ENCODE results near the gene MT3. TPM values are rescaled to one million over a fixed set of nuclear protein-coding genes. Genes with fewer than 3 reads are reported as not detected.
"Not testable (repeated sequence)": the region's sequence is repeated elsewhere in the genome, so short reads cannot be mapped to it uniquely, and the experiment has no call there.

Gene MT3
- total RNA-seq, 4 donors from 2014 or later = 2.0 to 3.6 TPM; not detected in 2

- Histone ChIP-seq H3K9me3 (no peaks in the 10 kb centered on the region), H3K4me3 (no peak overlapping the region), H3K36me3 (no peaks in the 10 kb centered on the region), H3K4me1 (no peaks in the 10 kb centered on the region), H3K27ac (no peak overlapping the region), H3K27me3 (no peaks in the 10 kb centered on the region)
- 33 to 45% methylated on average over 5 to 8 of the region's 8 CpGs for WGBS, 2 donors (ENCODE audit: low coverage in 1 of 2)
- TF ChIP-seq POLR2A (IDR thresholded peaks at IDR 0.05) (no peak), CTCF (IDR thresholded peaks at IDR 0.05) (peak; percentile 59 to 83 (median 72)), EP300 (IDR thresholded peaks at IDR 0.05) (no peak)
- peak; percentile 76 for ATAC-seq
Measured at GRCh38 chr16:56576585-56577299, 12.6 kb upstream of the MT3 start.

DNA sequence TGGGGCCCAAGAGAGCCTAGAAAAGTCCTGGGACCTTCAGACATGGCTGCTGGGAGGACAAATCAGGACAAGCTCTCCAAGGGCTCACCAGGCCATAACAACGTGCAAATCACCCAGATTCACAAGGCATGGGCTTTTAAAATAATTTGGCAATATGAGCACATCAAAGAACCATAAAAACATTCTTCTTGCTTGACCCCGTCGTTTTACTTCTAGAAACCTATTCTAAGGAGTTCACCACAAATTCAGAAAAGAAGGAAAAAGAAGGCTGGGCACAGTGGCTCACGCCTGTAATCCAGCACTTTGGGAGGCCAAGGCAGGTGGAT is 12.1 kb upstream of the MT3 start:
- Histone ChIP-seq H3K4me3 (no peak overlapping the region), H3K4me1 (no peaks in the 10 kb centered on the region), H3K27ac (no peak overlapping the region), H3K27me3 (no peaks in the 10 kb centered on the region), H3K9me3 (no peaks in the 10 kb centered on the region), H3K36me3 (no peaks in the 10 kb centered on the region)
- WGBS, 2 donors (ENCODE audit: low coverage in 1 of 2) = 77 to 100% methylated on average over 1 to 4 of the region's 4 CpGs
- TF ChIP-seq POLR2AphosphoS5 (IDR thresholded peaks at IDR 0.05) (no peak), CTCF (IDR thresholded peaks at IDR 0.05) (no peak)
- ATAC-seq = no peak

- Histone ChIP-seq H3K4me1 (no peaks in the 10 kb centered on the region), H3K9me3 (no peaks in the 10 kb centered on the region), H3K4me3 (no peak overlapping the region), H3K27me3 (peaks cover 14% of the 10 kb centered on the region), H3K36me3 (no peaks in the 10 kb centered on the region), H3K27ac (no peak overlapping the region)
- TF ChIP-seq POLR2A (IDR thresholded peaks at IDR 0.05) = no peak
- TF ChIP-seq EP300 (IDR thresholded peaks at IDR 0.05) = no peak
- TF ChIP-seq CTCF (IDR thresholded peaks at IDR 0.05) = no peak
- TF ChIP-seq POLR2AphosphoS5 (IDR thresholded peaks at IDR 0.05) = no peak
- 60 to 70% methylated on average over 3 to 6 of the region's 6 CpGs for WGBS, 2 donors (ENCODE audit: low coverage in 1 of 2)
- ATAC-seq = no peak
Measured at GRCh38 chr16:56580391-56581048, 8.8 kb upstream of the MT3 start.

DNA sequence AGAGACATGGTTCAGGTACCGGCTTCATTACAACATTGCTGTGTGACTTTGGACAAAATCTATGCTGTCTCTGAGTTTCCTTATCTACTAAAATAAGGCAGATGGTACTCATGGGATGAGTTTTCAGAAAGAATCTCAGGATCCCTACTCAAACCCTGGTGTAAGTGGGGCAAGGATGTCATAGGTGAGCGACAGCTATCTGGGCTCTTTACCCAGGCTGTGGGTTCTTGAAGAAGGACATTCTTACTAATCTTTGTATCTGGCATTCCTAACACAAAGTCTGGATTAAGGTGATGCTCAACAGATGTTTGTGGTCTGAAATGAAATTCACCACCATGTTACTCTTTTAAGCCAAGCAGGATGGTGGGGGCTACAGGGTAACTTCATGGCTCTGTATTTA is 6.4 kb upstream of the MT3 start:
- H3K4me3 ChIP-seq, H3K9me3 ChIP-seq, ATAC-seq, H3K4me1 ChIP-seq, H3K27ac ChIP-seq, H3K36me3 ChIP-seq: not testable (repeated sequence)
- peaks cover 30% of the 10 kb centered on the region for H3K27me3 ChIP-seq
- WGBS, 2 donors (ENCODE audit: low coverage in 1 of 2) = 100% methylated on average over 1 of the region's 2 CpGs

DNA sequence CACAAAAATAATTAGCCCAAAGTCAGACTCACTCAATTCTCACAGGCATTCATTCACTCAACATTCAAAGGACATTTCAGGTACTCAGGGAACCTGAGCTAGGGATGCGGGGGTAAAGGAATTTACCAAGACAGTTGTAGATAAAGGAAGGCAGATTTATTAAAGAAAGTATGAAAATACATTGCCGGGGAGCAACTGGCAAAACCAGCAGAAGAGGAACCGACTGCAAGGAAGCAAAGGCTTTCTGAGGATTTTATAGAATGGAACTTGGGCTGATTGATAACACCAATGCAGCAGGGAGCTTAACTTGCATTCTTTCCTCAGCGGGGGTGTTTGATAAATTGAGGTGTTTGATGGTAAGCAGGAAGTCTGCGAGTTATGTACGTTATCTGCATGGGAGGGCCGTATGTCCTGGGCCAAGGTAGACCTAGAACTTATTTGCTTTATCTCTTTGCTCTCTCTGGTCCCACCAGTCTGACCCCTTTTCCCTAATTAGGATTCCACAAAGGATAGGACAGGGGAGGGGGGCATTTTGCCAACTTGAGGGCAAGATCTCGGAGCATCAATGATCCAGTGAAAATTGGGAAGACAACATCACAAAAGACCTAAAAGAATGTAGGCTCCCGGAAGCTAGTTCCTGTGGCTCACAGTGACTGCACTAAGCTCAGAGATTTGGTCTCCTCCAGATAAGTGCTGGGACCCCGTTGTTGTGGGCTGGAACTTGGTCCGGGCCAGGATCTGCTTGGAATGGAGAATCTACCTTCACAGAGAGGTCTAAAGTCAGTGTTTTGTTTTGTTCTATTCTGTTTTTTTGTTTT is 5.8 kb upstream of the MT3 start:
- no peaks in the 10 kb centered on the region for H3K4me1 ChIP-seq
- H3K27ac ChIP-seq = no peak overlapping the region
- no peak for ATAC-seq
- TF ChIP-seq POLR2A (IDR thresholded peaks at IDR 0.05) (no peak), EP300 (IDR thresholded peaks at IDR 0.05) (no peak), CTCF (IDR thresholded peaks at IDR 0.05) (no peak), POLR2AphosphoS5 (IDR thresholded peaks at IDR 0.05) (no peak)
- H3K36me3 ChIP-seq = no peaks in the 10 kb centered on the region
- peaks cover 37% of the 10 kb centered on the region for H3K27me3 ChIP-seq
- WGBS, 2 donors (ENCODE audit: low coverage in 1 of 2) = 53 to 76% methylated on average over 6 to 11 of the region's 11 CpGs
- H3K9me3 ChIP-seq = no peaks in the 10 kb centered on the region
- no peak overlapping the region for H3K4me3 ChIP-seq

Data from gastroesophageal sphincter (tissue), 4 donors.